ENCODE data around the gene PEX12. TPM values are rescaled to one million over a fixed set of nuclear protein-coding genes. Genes with fewer than 3 reads are reported as not detected.
A peak's percentile ranks its signal among the peaks of the same experiment; 100 is the strongest.
"Not testable (repeated sequence)": the region's sequence is repeated elsewhere in the genome, so short reads cannot be mapped to it uniquely, and the experiment has no call there.

Gene PEX12
- total RNA-seq, 1 donor from 2014 or later: 2.9 TPM

DNA sequence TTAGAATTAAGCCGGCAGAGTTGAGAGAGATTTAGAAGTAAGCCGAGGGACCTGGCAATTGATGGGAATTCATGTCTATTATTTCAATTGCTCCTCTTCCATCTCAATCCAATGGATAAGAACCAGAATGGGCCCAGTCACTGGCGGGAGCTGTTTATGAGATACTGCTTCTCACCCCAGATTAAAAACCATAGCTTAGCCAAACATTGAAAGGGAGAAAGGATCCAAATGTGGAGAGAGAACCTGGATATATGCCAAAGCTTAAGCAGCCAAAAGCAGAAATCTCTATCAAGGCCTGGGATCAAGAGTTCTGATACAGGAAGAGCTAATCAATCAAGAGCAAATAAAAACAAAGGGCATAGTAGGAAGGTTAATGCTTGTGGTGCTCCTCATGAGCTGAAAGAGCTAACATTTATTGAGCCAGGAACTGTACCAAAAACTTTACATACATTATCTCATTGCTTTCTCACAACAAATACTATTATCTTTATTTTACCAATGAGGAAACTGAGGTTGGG is 43.7 kb downstream of the PEX12 start:
- intact Hi-C loops (cut with DNase I): loop anchor here (5.0 to 10.0 kb wide), 2 partner anchors 222 to 360 kb away; no protein-coding TSS in a partner anchor
- Histone ChIP-seq H3K27ac (no peak overlapping the region), H3K4me3 (peak overlapping the region in 1 of 2 donors; percentile 2), H3K9me3 (no peaks in the 10 kb centered on the region), H3K36me3 (no peaks in the 10 kb centered on the region), H3K27me3 (no peaks in the 10 kb centered on the region), H3K4me1 (peaks cover 6% of the 10 kb centered on the region)
- TF ChIP-seq POLR2AphosphoS5 (IDR thresholded peaks at IDR 0.05; ENCODE audit: insufficient read depth in 1 of 2, low read depth in 1 of 2): no peak
- TF ChIP-seq POLR2A (IDR thresholded peaks at IDR 0.05): no peak
- TF ChIP-seq, protein P1, sequence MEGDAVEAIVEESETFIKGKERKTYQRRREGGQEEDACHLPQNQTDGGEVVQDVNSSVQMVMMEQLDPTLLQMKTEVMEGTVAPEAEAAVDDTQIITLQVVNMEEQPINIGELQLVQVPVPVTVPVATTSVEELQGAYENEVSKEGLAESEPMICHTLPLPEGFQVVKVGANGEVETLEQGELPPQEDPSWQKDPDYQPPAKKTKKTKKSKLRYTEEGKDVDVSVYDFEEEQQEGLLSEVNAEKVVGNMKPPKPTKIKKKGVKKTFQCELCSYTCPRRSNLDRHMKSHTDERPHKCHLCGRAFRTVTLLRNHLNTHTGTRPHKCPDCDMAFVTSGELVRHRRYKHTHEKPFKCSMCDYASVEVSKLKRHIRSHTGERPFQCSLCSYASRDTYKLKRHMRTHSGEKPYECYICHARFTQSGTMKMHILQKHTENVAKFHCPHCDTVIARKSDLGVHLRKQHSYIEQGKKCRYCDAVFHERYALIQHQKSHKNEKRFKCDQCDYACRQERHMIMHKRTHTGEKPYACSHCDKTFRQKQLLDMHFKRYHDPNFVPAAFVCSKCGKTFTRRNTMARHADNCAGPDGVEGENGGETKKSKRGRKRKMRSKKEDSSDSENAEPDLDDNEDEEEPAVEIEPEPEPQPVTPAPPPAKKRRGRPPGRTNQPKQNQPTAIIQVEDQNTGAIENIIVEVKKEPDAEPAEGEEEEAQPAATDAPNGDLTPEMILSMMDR (IDR thresholded peaks at IDR 0.05): no peak
- no peak for DNase-seq (ENCODE audit: extremely low spot score in 2 of 2)

DNA sequence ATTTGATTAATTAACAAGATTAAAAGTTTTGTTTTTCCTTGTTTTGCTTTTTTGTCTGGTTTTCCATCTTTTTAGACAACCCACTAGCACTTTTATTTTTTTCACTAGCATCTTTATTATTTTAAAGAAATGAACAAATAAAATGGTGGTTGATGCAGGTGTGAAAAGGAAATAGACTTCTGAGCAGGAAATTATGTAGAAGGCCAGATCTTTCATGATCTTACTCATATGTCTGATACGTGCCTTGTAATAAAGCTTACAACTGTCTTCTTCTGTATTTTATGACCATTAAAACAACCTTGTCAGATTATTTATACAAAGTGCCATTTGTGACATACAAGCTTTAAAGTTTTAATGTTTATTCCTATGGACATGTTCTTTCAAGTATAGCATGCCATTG is 47.2 kb downstream of the PEX12 start:
- no peaks in the 10 kb centered on the region for H3K36me3 ChIP-seq
- no peak for DNase-seq (ENCODE audit: extremely low spot score in 2 of 2)
- no peak overlapping the region for H3K4me3 ChIP-seq
- TF ChIP-seq POLR2A (IDR thresholded peaks at IDR 0.05) (no peak), POLR2AphosphoS5 (IDR thresholded peaks at IDR 0.05; ENCODE audit: insufficient read depth in 1 of 2, low read depth in 1 of 2) (no peak)
- TF ChIP-seq, protein P1 (IDR thresholded peaks at IDR 0.05): no peak
- H3K27ac ChIP-seq: no peak overlapping the region
- intact Hi-C loops (cut with DNase I): loop anchor here (10.0 kb wide), 1 partner anchor 356 kb away; no protein-coding TSS in a partner anchor
- H3K9me3 ChIP-seq: no peaks in the 10 kb centered on the region
- H3K27me3 ChIP-seq: no peaks in the 10 kb centered on the region
- no peaks in the 10 kb centered on the region for H3K4me1 ChIP-seq

DNA sequence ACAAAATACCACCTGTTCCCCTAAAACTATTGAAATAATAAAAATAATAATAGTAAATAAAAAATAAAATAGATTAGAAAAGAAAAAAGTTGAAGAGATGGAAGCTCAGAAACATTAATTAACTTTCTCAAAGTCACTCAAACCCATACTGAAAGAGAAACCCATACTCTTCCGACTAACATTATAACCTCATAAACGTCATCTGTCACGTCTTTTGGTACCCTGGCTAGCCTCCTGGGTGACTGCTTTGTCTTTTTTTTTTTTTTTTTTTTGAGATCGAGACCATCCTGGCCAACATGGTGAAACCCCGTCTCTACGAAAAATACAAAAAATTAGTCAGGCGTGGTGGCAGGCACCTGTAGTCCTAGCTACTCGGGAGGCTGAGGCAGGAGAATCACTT is 48.5 kb downstream of the PEX12 start:
- DNase-seq (ENCODE audit: extremely low spot score in 2 of 2): no peak
- no peaks in the 10 kb centered on the region for H3K4me1 ChIP-seq
- no peaks in the 10 kb centered on the region for H3K9me3 ChIP-seq
- H3K4me3 ChIP-seq: no peak overlapping the region
- intact Hi-C loops (cut with DNase I): loop anchor here (10.0 kb wide), 1 partner anchor 355 kb away; no protein-coding TSS in a partner anchor
- no peaks in the 10 kb centered on the region for H3K36me3 ChIP-seq
- H3K27me3 ChIP-seq: no peaks in the 10 kb centered on the region
- no peak overlapping the region for H3K27ac ChIP-seq
- TF ChIP-seq, protein P1 (IDR thresholded peaks at IDR 0.05): no peak
- no peak for TF ChIP-seq POLR2AphosphoS5 (IDR thresholded peaks at IDR 0.05; ENCODE audit: insufficient read depth in 1 of 2, low read depth in 1 of 2)
- TF ChIP-seq POLR2A (IDR thresholded peaks at IDR 0.05): no peak

DNA sequence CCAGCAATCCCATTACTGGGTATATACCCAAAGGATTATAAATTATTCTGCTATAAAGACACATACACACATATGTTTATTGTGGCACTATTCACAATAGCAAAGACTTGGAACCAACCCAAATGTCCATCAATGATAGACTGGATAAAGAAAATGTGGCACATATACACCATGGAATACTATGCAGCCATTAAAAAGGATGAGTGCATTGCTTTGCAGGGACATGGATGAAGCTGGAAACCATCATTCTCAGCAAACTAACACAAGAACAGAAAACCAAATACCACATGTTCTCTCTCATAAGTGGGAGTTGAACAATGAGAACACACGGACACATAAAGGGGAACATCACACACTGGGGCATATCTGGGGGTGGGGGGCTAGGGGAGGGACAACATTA is 49.0 kb downstream of the PEX12 start:
- H3K27me3 ChIP-seq; H3K9me3 ChIP-seq; H3K36me3 ChIP-seq; H3K4me1 ChIP-seq; H3K27ac ChIP-seq; H3K4me3 ChIP-seq; intact Hi-C loops (cut with DNase I); DNase-seq (ENCODE audit: extremely low spot score in 2 of 2): not testable (repeated sequence)

Small RNAs within 50 kb of the gene (small RNA-seq; reads per million reads assigned to genes)
- gene AC004134.1 (not detected), gene AC015911.1 (not detected), gene SNORD7 (120 reads per million, percentile 97 among the genes with 10 or more reads in this experiment)

Other genes starting within 250 kb of the PEX12 start
- gene SLFN11, start 204.9 kb downstream of the PEX12 start, total RNA-seq: 21.1 TPM
- gene SLFN12, start 146.1 kb downstream of the PEX12 start, total RNA-seq: 5.9 TPM
- 6.9 TPM for gene SLFN13, start 129.8 kb downstream of the PEX12 start, total RNA-seq
- gene SLFN12L, start 40.9 kb downstream of the PEX12 start, total RNA-seq: 12.3 TPM
- gene SLFN14, start 17.8 kb downstream of the PEX12 start, total RNA-seq: not detected
- 62.1 TPM for gene AP2B1, start 8.8 kb upstream of the PEX12 start, total RNA-seq
- gene RASL10B, start 153.1 kb upstream of the PEX12 start, total RNA-seq: 9.1 TPM
- gene GAS2L2, start 174.7 kb upstream of the PEX12 start, total RNA-seq: not detected
- gene C17orf50, start 182.3 kb upstream of the PEX12 start, total RNA-seq: not detected
- 32.2 TPM for gene MMP28, start 217.1 kb upstream of the PEX12 start, total RNA-seq
- 74.9 TPM for gene TAF15, start 230.9 kb upstream of the PEX12 start, total RNA-seq